HepG2 (cell line): ENCODE data around the gene FBN2. TPM values are rescaled to one million over a fixed set of nuclear protein-coding genes. Genes with fewer than 3 reads are reported as not detected.

Experiments
- ATAC-seq: fragments of 200-7000 bp; cut with Tn5 transposase; 3 replicates; pipeline ENCODE4 v1.9.1; 2020; ENCODE audit warnings: mild to moderate bottlenecking, moderate library complexity
- BruUV-seq: library from RNA; stranded (reverse); fragments of 400-500 nt; replicated peaks from 2 replicates; lab custom pipeline; 2021; lab: Mats Ljungman, UMichigan
- CTCF ChIA-PET: fragments of 300-600 bp; formaldehyde crosslinking; extraction: SDS; loops from one replicate; lab custom pipeline; 2021; ENCODE audit warnings: low total read pairs, inconsistent platforms, low intra/inter-chr PET ratio; lab: Yijun Ruan, JAX
- POLR2A ChIA-PET: fragments of 350-600 bp; sonication (Branson Sonifier 250); formaldehyde crosslinking; loops from one replicate; lab custom pipeline; 2020; ENCODE audit warnings: antibody characterized with exemption, inconsistent platforms; lab: Yijun Ruan, JAX
- DNase-seq: peaks from one replicate; pipeline ENCODE4 v3.0.0-alpha.2; 2015; ENCODE audit warnings: low spot score
- FAIRE-seq: peaks from 3 replicates; lab custom pipeline; 2011; peaks lifted over from hg19 to GRCh38; lab: Jason Lieb, UNC
- H2AFZ ChIP-seq: one replicate; pipeline ENCODE4 v1.6.1; 2011; ENCODE audit warnings: low read length, inconsistent platforms
- H3K27ac ChIP-seq: fragments of 300-600 bp; 3 replicates; pipeline ENCODE4 v1.8.0; 2011; ENCODE audit warnings: mixed run types, mild to moderate bottlenecking, mixed read lengths, low read length, inconsistent platforms; ENCODE audit not compliant: insufficient read depth; ENCODE audit errors: extremely low read length
- H3K27me3 ChIP-seq, 2 experiments: fragments of 200-600 bp in 1 of 2; 2 replicates in 1 of 2; 3 replicates in 1 of 2; pipeline versions ENCODE4 v1.6.0 to v1.8.0; 2011; ENCODE audit warnings: low read length in 2 of 2, mild to moderate bottlenecking in 2 of 2, moderate library complexity in 2 of 2, inconsistent platforms in 1 of 2; ENCODE audit not compliant: insufficient read depth in 2 of 2, control insufficient read depth in 1 of 2
- H3K36me3 ChIP-seq, 2 experiments: fragments of 200-600 bp in 1 of 2; replicated peaks in 1 of 2; 2 replicates in 1 of 2; 3 replicates in 1 of 2; pipeline versions ENCODE4 v1.5.1 to v1.8.0; 2011; ENCODE audit warnings: low read length in 2 of 2, inconsistent platforms in 1 of 2; ENCODE audit not compliant: insufficient read depth in 2 of 2, control insufficient read depth in 1 of 2
- H3K4me1 ChIP-seq: 2 replicates; pipeline ENCODE4 v1.5.1; 2012; ENCODE audit warnings: low read length, inconsistent platforms; ENCODE audit not compliant: insufficient read depth
- H3K4me2 ChIP-seq: 2 replicates; pipeline ENCODE4 v1.6.0; 2011; ENCODE audit warnings: low read depth, low read length, inconsistent platforms
- H3K4me3 ChIP-seq, 3 experiments: fragments of 200-600 bp in 1 of 3; sonication (generic), shearing (Covaris generic) in 1 of 3; replicated peaks in 1 of 3; 2 replicates each; pipeline ENCODE4 v1.5.1; 2011 to 2016; ENCODE audit warnings: low read length in 3 of 3, inconsistent platforms in 2 of 3, low read depth in 2 of 3, mild to moderate bottlenecking in 2 of 3, control low read depth in 1 of 3, mixed read lengths in 1 of 3; ENCODE audit not compliant: insufficient read depth in 1 of 3
- H3K79me2 ChIP-seq: one replicate; pipeline ENCODE4 v1.6.1; 2011; ENCODE audit warnings: low read length, inconsistent platforms; ENCODE audit not compliant: insufficient read depth
- H3K9ac ChIP-seq: 2 replicates; pipeline ENCODE4 v1.6.0; 2011; ENCODE audit warnings: mild to moderate bottlenecking, low read depth, low read length, inconsistent platforms; ENCODE audit not compliant: insufficient read depth
- H3K9me3 ChIP-seq: 2 replicates; pipeline ENCODE4 v1.5.1; 2012; ENCODE audit warnings: mild to moderate bottlenecking, low read length
- H4K20me1 ChIP-seq: 2 replicates; pipeline ENCODE4 v1.6.0; 2011; ENCODE audit warnings: inconsistent platforms, mild to moderate bottlenecking, low read length, moderate library complexity; ENCODE audit not compliant: insufficient read depth
- CC2D1A ChIP-seq: sonication (generic); formaldehyde crosslinking; IDR thresholded peaks from 2 replicates; pipeline ENCODE4 v1.8.1; 2023; ENCODE audit warnings: mild to moderate bottlenecking, missing genetic modification reagents
- DMAP1 ChIP-seq: IDR thresholded peaks from 2 replicates; pipeline ENCODE4 v1.6.1; 2016
- HOXA9 ChIP-seq: sonication (generic); formaldehyde crosslinking; IDR thresholded peaks from 2 replicates; pipeline ENCODE4 v1.8.1; 2022; ENCODE audit warnings: missing genetic modification reagents, mild to moderate bottlenecking, moderate library complexity, borderline replicate concordance
- MAFK ChIP-seq, 2 experiments: IDR thresholded peaks in 1 of 2; conservative IDR thresholded peaks in 1 of 2; 2 replicates each; pipeline ENCODE4 v1.6.1; 2011; ENCODE audit warnings: improper control_type of control experiment in 2 of 2, low read length in 2 of 2
- NR2C2 ChIP-seq: sonication (generic); formaldehyde crosslinking; IDR thresholded peaks from 2 replicates; pipeline ENCODE4 v1.4.0; 2020; ENCODE audit warnings: missing genetic modification reagents, mild to moderate bottlenecking, moderate library complexity, borderline replicate concordance
- ZBTB44 ChIP-seq: sonication (generic); formaldehyde crosslinking; IDR thresholded peaks from 2 replicates; pipeline ENCODE4 v1.4.0; 2020; ENCODE audit warnings: missing genetic modification reagents
- ZNF891 ChIP-seq: sonication (generic); formaldehyde crosslinking; IDR thresholded peaks from 2 replicates; pipeline ENCODE4 v1.5.0; 2020; ENCODE audit warnings: mild to moderate bottlenecking, missing genetic modification reagents
- WGBS: methylation state at CpG from one replicate; pipeline ENCODE4 v1.1.6; 2017; ENCODE audit warnings: low lambda C conversion rate; 5-methylcytosine and 5-hydroxymethylcytosine counted together
- in situ Hi-C: cut with HindIII; loops from 2 replicates; pipeline ENCODE4 v1.10.0; 2017; ENCODE audit warnings: low pct_unique_long_range_greater_than_20kb; ENCODE audit not compliant: extremely low pct_ligation_motif_present
- intact Hi-C: fragments of 100-400 bp; cut with micrococcal nuclease; formaldehyde crosslinking; loops from one replicate; pipeline ENCODE4 v1.10.0; 2022; ENCODE audit not compliant: unreplicated experiment
- polyA plus RNA-seq, 8 experiments: library from polyadenylated mRNA; depleted of rRNA in 3 of 8; stranded (reverse) in 7 of 8; unstranded in 1 of 8; fragments of >200 nt; fragmentation: Illumina TruSeq in 4 of 8; extraction: Trizol in 4 of 8; gene quantifications; 2 replicates each; pipeline versions ENCODE4 v1.2.1 to v1.2.3, GENCODE V29; 2011 to 2016; ENCODE audit warnings: low read depth in 4 of 8, missing spikeins in 1 of 8, mixed read lengths in 1 of 8; ENCODE audit not compliant: insufficient read depth in 1 of 8
- total RNA-seq, 5 experiments: library from RNA; depleted of rRNA; stranded (reverse); fragments of >200 nt; fragmentation: Illumina TruSeq; extraction: Trizol; gene quantifications; 2 replicates each; pipeline ENCODE4 v1.2.3, GENCODE V29; 2016; ENCODE audit warnings: low read depth in 1 of 5
- TF ChIP-seq, protein P1 (sequence below): sonication (generic); formaldehyde crosslinking; IDR thresholded peaks from 2 replicates; pipeline ENCODE4 v1.9.0; 2021; ENCODE audit warnings: missing genetic modification reagents, mild to moderate bottlenecking, borderline replicate concordance
- TF ChIP-seq, protein P2 (sequence below): IDR thresholded peaks from 2 replicates; pipeline ENCODE4 v1.6.1; 2018; ENCODE audit warnings: missing genetic modification reagents

FBN2 gene
- total and polyA plus RNA-seq, 2 of the 13 experiments (the other 11 are each of a cell fraction or from before 2014, with no cell fraction given), result not detected

GRCh38 chr5:128355961-128356360, 182.1 kb downstream of the FBN2 start (continued):
- TF ChIP-seq ZBTB44 (no peak), DMAP1 (no peak), CC2D1A (CRISPR knock-in tag) (no peak), HOXA9 (no peak), NR2C2 (CRISPR knock-in tag) (no peak)
- TF ChIP-seq, protein P1, sequence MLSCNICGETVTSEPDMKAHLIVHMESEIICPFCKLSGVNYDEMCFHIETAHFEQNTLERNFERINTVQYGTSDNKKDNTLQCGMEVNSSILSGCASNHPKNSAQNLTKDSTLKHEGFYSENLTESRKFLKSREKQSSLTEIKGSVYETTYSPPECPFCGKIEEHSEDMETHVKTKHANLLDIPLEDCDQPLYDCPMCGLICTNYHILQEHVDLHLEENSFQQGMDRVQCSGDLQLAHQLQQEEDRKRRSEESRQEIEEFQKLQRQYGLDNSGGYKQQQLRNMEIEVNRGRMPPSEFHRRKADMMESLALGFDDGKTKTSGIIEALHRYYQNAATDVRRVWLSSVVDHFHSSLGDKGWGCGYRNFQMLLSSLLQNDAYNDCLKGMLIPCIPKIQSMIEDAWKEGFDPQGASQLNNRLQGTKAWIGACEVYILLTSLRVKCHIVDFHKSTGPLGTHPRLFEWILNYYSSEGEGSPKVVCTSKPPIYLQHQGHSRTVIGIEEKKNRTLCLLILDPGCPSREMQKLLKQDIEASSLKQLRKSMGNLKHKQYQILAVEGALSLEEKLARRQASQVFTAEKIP (CRISPR knock-in tag), result no peak
- TF ChIP-seq, protein P2, sequence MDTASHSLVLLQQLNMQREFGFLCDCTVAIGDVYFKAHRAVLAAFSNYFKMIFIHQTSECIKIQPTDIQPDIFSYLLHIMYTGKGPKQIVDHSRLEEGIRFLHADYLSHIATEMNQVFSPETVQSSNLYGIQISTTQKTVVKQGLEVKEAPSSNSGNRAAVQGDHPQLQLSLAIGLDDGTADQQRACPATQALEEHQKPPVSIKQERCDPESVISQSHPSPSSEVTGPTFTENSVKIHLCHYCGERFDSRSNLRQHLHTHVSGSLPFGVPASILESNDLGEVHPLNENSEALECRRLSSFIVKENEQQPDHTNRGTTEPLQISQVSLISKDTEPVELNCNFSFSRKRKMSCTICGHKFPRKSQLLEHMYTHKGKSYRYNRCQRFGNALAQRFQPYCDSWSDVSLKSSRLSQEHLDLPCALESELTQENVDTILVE, result no peak

GRCh38 chr5:128353441-128354107, 184.5 kb downstream of the FBN2 start:
- Histone ChIP-seq H3K36me3 (no peaks in the 10 kb centered on the region), H3K9me3 (no peaks in the 10 kb centered on the region), H3K9ac (no peak overlapping the region), H2AFZ (no peak overlapping the region), H3K79me2 (no peaks in the 10 kb centered on the region), H3K27ac (no peak overlapping the region), H3K4me1 (no peaks in the 10 kb centered on the region), H3K4me3 (no peak overlapping the region), H3K27me3 (no peaks in the 10 kb centered on the region), H4K20me1 (no peaks in the 10 kb centered on the region), H3K4me2 (no peak overlapping the region)
- no TSS peak for BruUV-seq
- intact Hi-C loops (no loop called here), in situ Hi-C loops (no loop called here)
- TF ChIP-seq MAFK (conservative IDR thresholded peaks at IDR 0.05 in 1 of 2, IDR thresholded peaks at IDR 0.05 in 1 of 2; ENCODE audit: low read length in 2 of 2), result 0 out of 4 replicates have a peak, but pooled peaks of 1 of the 2 experiments have one; percentile 6
- no peak for TF ChIP-seq ZNF891 (CRISPR knock-in tag)
- ATAC-seq, result no peak
- ChIA-PET POLR2A (no interaction called here), CTCF (no interaction called here)
- WGBS, result 0% methylated on average over 3 of the region's 3 CpGs
- FAIRE-seq, result no peak
- DNase-seq, result no peak
